ENCODE results near the gene RHBDD3.

DNA sequence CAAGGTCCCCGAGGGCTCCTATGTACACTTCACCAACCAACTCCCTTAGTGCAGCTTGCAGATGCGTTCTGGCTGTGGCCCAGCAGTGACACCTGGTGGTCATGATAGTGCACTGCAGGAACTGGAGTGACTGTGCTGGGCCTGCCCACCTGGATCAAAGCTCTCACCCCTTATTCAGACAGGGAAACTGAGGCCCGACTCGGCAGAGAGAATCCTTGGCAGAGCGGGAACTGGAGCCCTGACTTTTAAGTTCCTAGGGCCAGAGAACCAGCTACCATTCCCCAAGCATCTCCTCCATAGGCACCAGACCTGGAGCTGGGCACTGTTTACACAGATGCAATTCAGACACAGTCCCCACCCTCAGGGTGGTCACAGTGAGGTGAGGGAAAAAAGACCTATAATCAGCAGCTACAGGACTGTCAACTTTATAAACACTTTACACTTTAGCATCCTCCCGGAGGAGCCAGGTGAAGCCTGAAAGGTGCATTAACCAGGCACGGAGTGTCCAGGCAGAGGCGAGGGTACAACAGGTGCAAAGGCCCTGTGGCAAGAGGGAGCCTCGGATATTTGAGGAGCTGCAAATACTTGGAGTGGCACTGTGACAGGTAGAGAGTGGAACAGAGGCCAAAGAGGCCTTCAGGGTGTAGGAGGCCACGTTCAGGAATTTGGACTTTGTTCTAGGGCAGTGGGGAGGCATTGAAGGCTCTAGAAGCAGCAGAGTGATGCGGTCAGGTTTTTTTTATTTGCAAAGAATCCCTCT, 22.0 kb downstream of the RHBDD3 start:
- TF ChIP-seq, protein P1, sequence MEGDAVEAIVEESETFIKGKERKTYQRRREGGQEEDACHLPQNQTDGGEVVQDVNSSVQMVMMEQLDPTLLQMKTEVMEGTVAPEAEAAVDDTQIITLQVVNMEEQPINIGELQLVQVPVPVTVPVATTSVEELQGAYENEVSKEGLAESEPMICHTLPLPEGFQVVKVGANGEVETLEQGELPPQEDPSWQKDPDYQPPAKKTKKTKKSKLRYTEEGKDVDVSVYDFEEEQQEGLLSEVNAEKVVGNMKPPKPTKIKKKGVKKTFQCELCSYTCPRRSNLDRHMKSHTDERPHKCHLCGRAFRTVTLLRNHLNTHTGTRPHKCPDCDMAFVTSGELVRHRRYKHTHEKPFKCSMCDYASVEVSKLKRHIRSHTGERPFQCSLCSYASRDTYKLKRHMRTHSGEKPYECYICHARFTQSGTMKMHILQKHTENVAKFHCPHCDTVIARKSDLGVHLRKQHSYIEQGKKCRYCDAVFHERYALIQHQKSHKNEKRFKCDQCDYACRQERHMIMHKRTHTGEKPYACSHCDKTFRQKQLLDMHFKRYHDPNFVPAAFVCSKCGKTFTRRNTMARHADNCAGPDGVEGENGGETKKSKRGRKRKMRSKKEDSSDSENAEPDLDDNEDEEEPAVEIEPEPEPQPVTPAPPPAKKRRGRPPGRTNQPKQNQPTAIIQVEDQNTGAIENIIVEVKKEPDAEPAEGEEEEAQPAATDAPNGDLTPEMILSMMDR (IDR thresholded peaks at IDR 0.05) = peak; percentile 93 to 98 (median 96)
- TF ChIP-seq POLR2A (IDR thresholded peaks at IDR 0.05) = no peak
